IPS DF 6.9 (cell line): ENCODE results near the gene ATP5F1E.

Source experiments
- DNase-seq: peaks from one replicate; pipeline ENCODE4 v3.0.0-alpha.2; 2013; ENCODE audit warnings: low read depth, low spot score
- H3K27ac ChIP-seq: one replicate; pipeline ENCODE4 v1.5.1; 2013; ENCODE audit warnings: low read length, control low read depth
- H3K27me3 ChIP-seq: 2 replicates; pipeline ENCODE4 v1.6.1; 2013; ENCODE audit warnings: mild to moderate bottlenecking, low read length; ENCODE audit not compliant: control insufficient read depth, insufficient read depth
- H3K36me3 ChIP-seq: 2 replicates; pipeline ENCODE4 v1.6.1; 2013; ENCODE audit warnings: low read length; ENCODE audit not compliant: control insufficient read depth, insufficient read depth
- H3K4me1 ChIP-seq: 2 replicates; pipeline ENCODE4 v1.6.1; 2013; ENCODE audit warnings: low read length; ENCODE audit not compliant: control insufficient read depth, insufficient read depth
- H3K4me3 ChIP-seq: 2 replicates; pipeline ENCODE4 v1.5.1; 2013; ENCODE audit warnings: mild to moderate bottlenecking, low read length
- H3K9me3 ChIP-seq: 2 replicates; pipeline ENCODE4 v1.6.1; 2013; ENCODE audit warnings: low read length, inconsistent platforms; ENCODE audit not compliant: control insufficient read depth, insufficient read depth
- WGBS: extraction: QIAGEN DNeasy Blood & Tissue Kit; methylation state at CpG from one replicate; pipeline ENCODE4 v1.1.7; 2013; ENCODE audit warnings: mixed read lengths, missing lambda C conversion rate; ENCODE audit not compliant: insufficient read length, insufficient coverage; 5-methylcytosine and 5-hydroxymethylcytosine counted together

ATP5F1E gene

DNA sequence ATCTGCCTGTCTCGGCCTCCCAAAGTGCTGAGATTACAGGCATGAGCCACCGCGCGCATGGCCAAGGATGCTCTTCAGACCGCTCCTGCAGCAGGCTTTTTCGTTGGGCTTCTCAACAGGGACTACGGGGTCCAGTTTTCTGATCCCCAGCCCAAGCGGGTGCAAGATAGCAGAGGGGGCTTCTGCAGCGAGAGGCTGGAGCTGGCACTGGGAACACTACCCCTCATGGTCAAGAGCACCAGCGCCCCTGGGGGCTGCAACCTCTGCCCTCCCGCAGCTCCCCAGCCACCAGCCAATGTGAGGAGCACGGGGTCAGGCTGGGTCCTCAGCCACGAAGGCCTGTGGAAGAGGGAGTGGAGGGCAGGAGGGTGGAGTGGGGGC lies 31.1 kb downstream of the ATP5F1E start:
- Histone ChIP-seq H3K27ac (no peak overlapping the region), H3K27me3 (no peaks in the 10 kb centered on the region), H3K4me3 (no peak overlapping the region), H3K4me1 (peaks cover 2% of the 10 kb centered on the region; the same call in 1 of the 2 replicates), H3K9me3 (no peaks in the 10 kb centered on the region), H3K36me3 (no peaks in the 10 kb centered on the region)
- DNase-seq = no peak
- WGBS = no CpG with 5 or more reads among the region's 13 CpGs

GRCh38 chr20:59000326-59000725 lies 31.8 kb downstream of the ATP5F1E start:
- DNase-seq = no peak
- H3K4me3 ChIP-seq = no peak overlapping the region
- WGBS = no CpG with 5 or more reads among the region's 3 CpGs
- H3K27ac ChIP-seq = no peak overlapping the region
- no peaks in the 10 kb centered on the region for H3K9me3 ChIP-seq
- H3K27me3 ChIP-seq = no peaks in the 10 kb centered on the region
- H3K36me3 ChIP-seq = peaks cover 4% of the 10 kb centered on the region; the same call in 1 of the 2 replicates
- no peaks in the 10 kb centered on the region for H3K4me1 ChIP-seq

GRCh38 chr20:58998656-58999055 lies 33.5 kb downstream of the ATP5F1E start:
- H3K36me3 ChIP-seq = peaks cover 10% of the 10 kb centered on the region
- no peak overlapping the region for H3K4me3 ChIP-seq
- DNase-seq = no peak
- no peaks in the 10 kb centered on the region for H3K4me1 ChIP-seq
- no CpG with 5 or more reads among the region's 11 CpGs for WGBS
- no peaks in the 10 kb centered on the region for H3K9me3 ChIP-seq
- H3K27ac ChIP-seq = no peak overlapping the region
- no peaks in the 10 kb centered on the region for H3K27me3 ChIP-seq

DNA sequence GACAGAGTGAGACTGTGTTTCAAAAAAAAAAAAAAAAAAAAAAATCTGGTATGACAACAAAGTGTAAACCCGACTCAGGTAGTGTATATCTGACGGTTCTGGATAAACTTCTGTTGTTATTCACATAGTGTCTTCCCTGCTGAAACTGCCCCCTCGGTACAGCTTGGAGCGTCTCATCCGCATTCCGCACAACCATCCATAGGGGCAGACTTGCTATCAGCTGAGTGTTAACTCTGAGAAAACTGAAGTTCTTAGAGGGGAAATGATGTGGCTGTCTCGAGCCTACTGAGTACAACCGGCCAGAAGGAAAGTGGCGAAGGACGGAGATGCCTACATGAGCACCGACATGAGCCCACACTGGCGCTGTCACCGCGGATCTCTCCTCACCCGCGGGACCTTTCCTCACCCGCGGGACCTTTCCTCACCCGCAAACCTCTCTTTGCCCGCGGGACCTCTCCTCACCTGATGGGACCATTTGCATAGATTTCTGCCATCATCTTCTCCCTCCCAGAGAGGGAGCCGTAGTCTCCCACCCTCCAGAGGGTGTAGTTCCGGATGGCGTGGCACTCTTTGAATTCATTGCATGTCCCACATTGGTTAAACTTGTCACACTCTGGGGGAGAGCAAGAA lies 34.9 kb downstream of the ATP5F1E start:
- WGBS = no CpG with 5 or more reads among the region's 24 CpGs
- peaks cover 15% of the 10 kb centered on the region for H3K36me3 ChIP-seq
- no peaks in the 10 kb centered on the region for H3K4me1 ChIP-seq
- no peak overlapping the region for H3K4me3 ChIP-seq
- no peaks in the 10 kb centered on the region for H3K9me3 ChIP-seq
- no peak overlapping the region for H3K27ac ChIP-seq
- no peak for DNase-seq
- no peaks in the 10 kb centered on the region for H3K27me3 ChIP-seq

- Histone ChIP-seq H3K27me3 (no peaks in the 10 kb centered on the region), H3K9me3 (no peaks in the 10 kb centered on the region), H3K27ac (no peak overlapping the region), H3K4me3 (no peak overlapping the region), H3K4me1 (no peaks in the 10 kb centered on the region), H3K36me3 (peaks cover 20% of the 10 kb centered on the region)
- WGBS = no CpG with 5 or more reads among the region's 12 CpGs
- no peak for DNase-seq
Measured at GRCh38 chr20:58996226-58996611, 35.9 kb downstream of the ATP5F1E start.

GRCh38 chr20:58995461-58996225 lies 36.5 kb downstream of the ATP5F1E start:
- no peak for DNase-seq
- Histone ChIP-seq H3K4me3 (no peak overlapping the region), H3K27me3 (no peaks in the 10 kb centered on the region), H3K9me3 (no peaks in the 10 kb centered on the region), H3K4me1 (no peaks in the 10 kb centered on the region), H3K36me3 (peaks cover 25% of the 10 kb centered on the region), H3K27ac (no peak overlapping the region)
- no CpG with 5 or more reads among the region's 18 CpGs for WGBS

DNA sequence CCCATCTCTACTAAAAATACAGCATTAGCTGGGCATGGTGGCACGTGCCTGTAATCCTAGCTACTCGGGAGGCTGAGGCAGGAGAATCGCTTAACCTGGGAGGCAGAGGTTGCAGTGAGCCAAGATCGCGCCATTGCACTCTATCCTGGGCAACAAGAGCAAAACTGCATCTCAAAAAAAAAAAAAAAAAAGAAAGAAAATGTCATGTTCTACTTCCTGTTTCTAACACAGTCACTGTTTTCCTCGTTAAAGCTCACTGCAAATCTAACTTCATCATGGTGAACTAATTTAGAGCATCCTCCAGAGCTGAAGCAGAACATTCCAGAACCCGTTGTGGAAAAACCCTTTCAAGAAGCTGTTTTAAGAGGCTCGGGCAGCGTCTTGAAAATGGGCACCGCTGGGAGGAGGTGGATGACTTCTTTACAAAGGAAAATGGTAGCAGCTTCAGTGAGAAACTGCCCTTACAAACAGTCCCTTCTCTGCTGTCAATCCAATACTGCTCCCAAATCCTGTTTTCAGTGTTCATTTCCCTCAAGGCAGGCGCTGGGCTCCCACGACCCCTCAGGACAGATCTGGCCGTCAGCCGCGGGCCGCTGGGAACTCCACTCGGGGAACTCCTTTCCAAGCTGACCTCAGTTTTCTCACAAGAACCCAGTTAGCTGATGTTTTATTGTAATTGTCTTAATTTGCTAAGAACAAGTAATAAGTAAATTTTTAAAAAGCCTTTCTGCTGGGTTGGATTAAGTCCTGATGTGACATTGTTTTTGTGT lies 37.6 kb downstream of the ATP5F1E start:
- no peak for DNase-seq
- no peaks in the 10 kb centered on the region for H3K4me1 ChIP-seq
- no peaks in the 10 kb centered on the region for H3K9me3 ChIP-seq
- H3K27ac ChIP-seq = no peak overlapping the region
- H3K36me3 ChIP-seq = peaks cover 29% of the 10 kb centered on the region
- H3K27me3 ChIP-seq = no peaks in the 10 kb centered on the region
- no peak overlapping the region for H3K4me3 ChIP-seq
- WGBS = no CpG with 5 or more reads among the region's 17 CpGs

DNA sequence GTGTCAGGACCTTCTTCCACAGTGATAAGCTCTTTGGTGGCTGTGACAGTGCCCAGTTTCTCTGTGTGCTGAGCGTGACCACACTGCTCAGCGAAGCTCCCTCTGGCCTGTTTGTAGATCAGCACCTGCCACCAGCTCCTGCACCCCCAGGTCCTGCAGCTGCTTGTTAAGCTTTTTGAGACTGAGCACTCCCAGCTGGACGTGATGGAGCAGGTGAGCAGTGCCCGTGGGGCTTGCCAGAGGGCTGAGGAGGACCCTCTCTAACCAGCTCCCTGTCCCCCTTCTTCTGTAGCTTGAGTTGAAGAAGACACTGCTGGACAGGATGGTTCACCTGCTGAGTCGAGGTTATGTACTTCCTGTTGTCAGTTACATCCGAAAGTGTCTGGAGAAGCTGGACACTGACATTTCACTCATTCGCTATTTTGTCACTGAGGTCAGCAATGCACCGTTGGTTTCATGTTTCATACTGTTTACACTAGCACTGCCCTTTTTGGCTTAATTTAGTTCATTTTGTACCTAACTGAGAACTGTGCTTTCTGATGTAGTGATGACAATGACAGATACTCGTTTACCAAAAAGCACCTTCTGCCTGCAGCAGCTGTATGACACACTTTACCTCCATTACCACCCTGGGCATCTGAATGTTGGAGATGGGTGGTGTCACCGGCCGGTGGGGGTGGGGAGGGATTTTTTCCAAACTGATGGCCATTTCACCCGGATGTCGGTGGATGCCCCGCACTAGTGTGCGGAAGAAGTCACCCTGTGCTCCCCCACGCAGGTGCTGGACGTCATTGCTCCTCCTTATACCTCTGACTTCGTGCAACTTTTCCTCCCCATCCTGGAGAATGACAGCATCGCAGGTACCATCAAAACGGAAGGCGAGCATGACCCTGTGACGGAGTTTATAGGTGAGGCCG lies 38.5 kb downstream of the ATP5F1E start:
- peaks cover 35% of the 10 kb centered on the region for H3K36me3 ChIP-seq
- no peak for DNase-seq
- H3K27ac ChIP-seq = no peak overlapping the region
- no peaks in the 10 kb centered on the region for H3K27me3 ChIP-seq
- no peaks in the 10 kb centered on the region for H3K4me1 ChIP-seq
- no CpG with 5 or more reads among the region's 23 CpGs for WGBS
- H3K9me3 ChIP-seq = no peaks in the 10 kb centered on the region
- no peak overlapping the region for H3K4me3 ChIP-seq

GRCh38 chr20:58992911-58993310 lies 39.2 kb downstream of the ATP5F1E start:
- no peaks in the 10 kb centered on the region for H3K4me1 ChIP-seq
- WGBS = no CpG with 5 or more reads among the region's 3 CpGs
- no peak overlapping the region for H3K27ac ChIP-seq
- H3K4me3 ChIP-seq = no peak overlapping the region
- H3K36me3 ChIP-seq = peaks cover 39% of the 10 kb centered on the region
- no peaks in the 10 kb centered on the region for H3K27me3 ChIP-seq
- DNase-seq = no peak
- no peaks in the 10 kb centered on the region for H3K9me3 ChIP-seq

DNA sequence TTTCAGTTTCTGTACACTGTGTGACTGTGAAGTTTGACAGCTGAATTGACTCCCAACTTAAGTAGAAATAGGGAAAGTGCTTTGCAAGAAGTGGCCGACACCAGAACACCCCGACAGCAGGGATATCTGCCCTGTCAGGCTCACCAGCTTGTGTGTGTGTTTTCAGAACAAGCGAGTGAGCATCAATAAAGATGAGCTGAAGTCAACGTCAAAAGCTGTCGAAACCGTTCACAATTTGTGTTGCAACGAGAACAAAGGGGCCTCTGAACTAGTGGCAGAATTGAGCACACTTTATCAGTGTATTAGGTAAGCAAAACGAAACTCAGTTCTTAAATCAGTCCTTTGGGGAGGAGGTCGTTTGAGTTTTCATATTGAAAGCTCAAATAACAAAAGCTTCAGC lies 40.4 kb downstream of the ATP5F1E start:
- no peak for DNase-seq
- Histone ChIP-seq H3K27ac (no peak overlapping the region), H3K4me3 (no peak overlapping the region), H3K27me3 (no peaks in the 10 kb centered on the region), H3K4me1 (no peaks in the 10 kb centered on the region), H3K9me3 (no peaks in the 10 kb centered on the region), H3K36me3 (peaks cover 47% of the 10 kb centered on the region)
- no CpG with 5 or more reads among the region's 9 CpGs for WGBS
